Measurements from ENCODE around the gene HSCB.

The HSCB gene

GRCh38 chr22:28791124-28791523 is 49.3 kb downstream of the HSCB start:
- no peak overlapping the region for H3K9ac ChIP-seq (ENCODE audit: low read length)
- no peak overlapping the region for H3K4me3 ChIP-seq (ENCODE audit: low read depth, low read length, poor library complexity, severe bottlenecking)
- no peaks in the 10 kb centered on the region for H3K9me2 ChIP-seq (ENCODE audit: low read depth, low read length)
- H4K20me1 ChIP-seq (ENCODE audit: insufficient read depth, low read length) = no peaks in the 10 kb centered on the region
- peaks cover 57% of the 10 kb centered on the region for H3K36me3 ChIP-seq (ENCODE audit: insufficient read depth, low read length)
- no peak overlapping the region for H3K4me2 ChIP-seq (ENCODE audit: low read length)
- no peak overlapping the region for H3K27ac ChIP-seq (ENCODE audit: low read depth, low read length, poor library complexity, severe bottlenecking)
- H3K4me1 ChIP-seq (ENCODE audit: insufficient read depth, low read length, severe bottlenecking) = peaks cover 25% of the 10 kb centered on the region
- no peaks in the 10 kb centered on the region for H3K27me3 ChIP-seq (ENCODE audit: insufficient read depth, low read length)
- no peaks in the 10 kb centered on the region for H3K79me2 ChIP-seq (ENCODE audit: insufficient read depth, low read length)
- H3K9me3 ChIP-seq (ENCODE audit: low read length) = no peaks in the 10 kb centered on the region
- no peaks in the 10 kb centered on the region for H3F3A ChIP-seq (ENCODE audit: insufficient read depth, low read length)
- TF ChIP-seq EZH2 (IDR thresholded peaks at IDR 0.05; ENCODE audit: borderline replicate concordance, low read length) (no peak), CTCF (IDR thresholded peaks at IDR 0.05; ENCODE audit: low read length) (no peak)
- H2AFZ ChIP-seq (ENCODE audit: low read length) = no peak overlapping the region

GRCh38 chr22:28791841-28792490 is 50.1 kb downstream of the HSCB start:
- Histone ChIP-seq H3K9me2 (ENCODE audit: low read depth, low read length) (no peaks in the 10 kb centered on the region), H3K27ac (ENCODE audit: low read depth, low read length, poor library complexity, severe bottlenecking) (peak overlapping the region; percentile 47), H3K79me2 (ENCODE audit: insufficient read depth, low read length) (no peaks in the 10 kb centered on the region), H3K4me3 (ENCODE audit: low read depth, low read length, poor library complexity, severe bottlenecking) (no peak overlapping the region), H3K9ac (ENCODE audit: low read length) (no peak overlapping the region), H4K20me1 (ENCODE audit: insufficient read depth, low read length) (no peaks in the 10 kb centered on the region), H3K4me1 (ENCODE audit: insufficient read depth, low read length, severe bottlenecking) (peaks cover 25% of the 10 kb centered on the region), H3K27me3 (ENCODE audit: insufficient read depth, low read length) (no peaks in the 10 kb centered on the region), H2AFZ (ENCODE audit: low read length) (no peak overlapping the region), H3K4me2 (ENCODE audit: low read length) (no peak overlapping the region), H3K9me3 (ENCODE audit: low read length) (no peaks in the 10 kb centered on the region), H3F3A (ENCODE audit: insufficient read depth, low read length) (no peaks in the 10 kb centered on the region), H3K36me3 (ENCODE audit: insufficient read depth, low read length) (peaks cover 57% of the 10 kb centered on the region)
- TF ChIP-seq EZH2 (IDR thresholded peaks at IDR 0.05; ENCODE audit: borderline replicate concordance, low read length) = no peak
- no peak for TF ChIP-seq CTCF (IDR thresholded peaks at IDR 0.05; ENCODE audit: low read length)

GRCh38 chr22:28792491-28793383 is 50.9 kb downstream of the HSCB start:
- no peaks in the 10 kb centered on the region for H3K9me3 ChIP-seq (ENCODE audit: low read length)
- H3K36me3 ChIP-seq (ENCODE audit: insufficient read depth, low read length) = peaks cover 54% of the 10 kb centered on the region
- no peak overlapping the region for H2AFZ ChIP-seq (ENCODE audit: low read length)
- H3K4me3 ChIP-seq (ENCODE audit: low read depth, low read length, poor library complexity, severe bottlenecking) = no peak overlapping the region
- no peak for TF ChIP-seq CTCF (IDR thresholded peaks at IDR 0.05; ENCODE audit: low read length)
- no peak for TF ChIP-seq EZH2 (IDR thresholded peaks at IDR 0.05; ENCODE audit: borderline replicate concordance, low read length)
- peaks cover 25% of the 10 kb centered on the region for H3K4me1 ChIP-seq (ENCODE audit: insufficient read depth, low read length, severe bottlenecking)
- no peaks in the 10 kb centered on the region for H3K27me3 ChIP-seq (ENCODE audit: insufficient read depth, low read length)
- H4K20me1 ChIP-seq (ENCODE audit: insufficient read depth, low read length) = no peaks in the 10 kb centered on the region
- H3K4me2 ChIP-seq (ENCODE audit: low read length) = no peak overlapping the region
- peak overlapping the region; percentile 47 for H3K27ac ChIP-seq (ENCODE audit: low read depth, low read length, poor library complexity, severe bottlenecking)
- no peak overlapping the region for H3K9ac ChIP-seq (ENCODE audit: low read length)
- H3K79me2 ChIP-seq (ENCODE audit: insufficient read depth, low read length) = no peaks in the 10 kb centered on the region
- no peaks in the 10 kb centered on the region for H3K9me2 ChIP-seq (ENCODE audit: low read depth, low read length)
- H3F3A ChIP-seq (ENCODE audit: insufficient read depth, low read length) = no peaks in the 10 kb centered on the region
